SIG-M5 (cell line): ENCODE results near the gene ARID5A.
"Not testable (repeated sequence)": the region's sequence is repeated elsewhere in the genome, so short reads cannot be mapped to it uniquely, and the experiment has no call there.

Experiments used
- DNase-seq: peaks from one replicate; lab custom pipeline; 2025; lab: John Stamatoyannopoulos, UW

The ARID5A gene

DNA sequence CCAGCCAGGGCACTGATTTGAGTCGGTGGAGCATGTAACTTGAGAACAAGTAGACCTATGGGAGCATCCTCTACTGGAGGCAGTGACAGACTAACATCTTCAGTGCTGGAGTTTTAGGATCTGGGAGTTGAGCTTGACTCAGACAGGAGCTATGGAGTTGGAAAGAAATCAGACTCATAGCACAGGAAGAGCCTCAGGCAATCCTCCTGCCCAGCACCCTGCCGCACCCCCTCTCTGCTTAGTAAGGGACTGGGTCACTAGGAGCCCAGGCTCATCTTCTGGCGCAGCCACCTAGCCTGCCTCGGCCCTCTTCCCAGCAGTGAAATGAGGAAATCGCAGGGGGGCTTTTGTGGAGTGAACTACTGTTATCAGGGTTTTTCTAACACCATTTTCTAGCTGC lies 3.6 kb downstream of the ARID5A start:
- no peak for DNase-seq

DNA sequence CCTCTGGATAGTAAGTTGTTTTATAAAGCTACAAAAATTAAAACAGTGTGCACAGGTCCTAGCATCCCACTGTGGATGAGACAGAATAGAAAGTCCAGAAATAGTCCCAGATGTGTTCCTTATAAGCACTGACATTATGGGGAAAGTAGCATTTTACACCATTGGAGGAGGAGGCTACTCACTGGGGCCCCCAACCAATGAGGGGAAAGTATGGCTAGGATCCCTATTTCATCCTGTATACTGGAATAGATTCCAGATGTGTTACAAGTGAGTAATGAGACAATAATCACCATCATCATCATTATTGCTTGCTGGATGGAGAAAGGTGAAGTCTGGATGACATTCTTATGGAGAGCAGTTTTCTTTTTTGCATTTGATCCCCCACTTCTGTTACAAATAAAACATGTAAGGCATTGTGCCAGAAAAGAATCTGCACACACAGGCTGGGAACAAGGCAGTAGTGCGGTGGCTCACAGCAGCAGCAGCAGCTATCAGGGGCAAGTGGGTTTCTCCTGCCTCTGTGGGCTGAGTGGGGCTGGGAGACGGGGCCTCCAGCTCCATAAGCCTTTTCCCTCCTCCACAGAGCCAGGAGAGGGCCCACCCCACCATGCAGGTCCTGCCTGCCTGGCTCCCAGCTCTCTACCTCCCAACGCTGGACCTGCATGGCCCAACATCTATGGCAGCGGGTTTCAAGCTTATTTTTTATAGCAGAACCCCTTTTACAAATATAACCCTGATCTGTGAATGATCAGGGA lies 5.0 kb downstream of the ARID5A start:
- no peak for DNase-seq

DNA sequence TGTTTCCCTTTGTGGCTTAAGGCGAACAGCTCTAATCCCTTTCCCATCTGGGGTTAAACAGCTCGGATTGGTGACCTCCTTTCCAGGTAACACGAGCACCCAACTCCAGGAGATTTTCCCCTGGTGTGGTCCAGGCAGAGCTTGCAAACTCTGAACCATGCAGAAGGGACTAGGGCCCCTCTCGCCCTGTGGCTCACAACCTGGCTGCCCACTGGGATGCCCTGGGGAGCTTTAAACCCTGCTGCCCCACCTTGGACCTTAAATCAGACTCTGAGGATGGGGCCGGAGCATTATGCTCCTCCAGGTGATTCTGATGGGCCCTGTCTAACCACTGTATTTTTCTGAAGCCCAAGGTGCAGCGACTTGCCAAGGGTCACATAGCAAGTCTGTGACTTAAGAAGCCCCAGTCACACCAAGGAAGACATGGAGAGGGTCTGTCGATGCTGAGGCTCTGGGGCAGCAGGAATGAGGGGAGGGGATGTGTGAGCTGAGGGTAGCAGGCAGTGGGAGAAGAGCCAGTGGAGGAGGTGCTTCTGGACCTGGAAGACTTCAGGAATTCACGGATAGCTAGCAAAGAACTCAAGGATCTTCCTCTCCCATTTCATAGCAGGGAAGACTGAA lies 5.9 kb downstream of the ARID5A start:
- no peak for DNase-seq

DNA sequence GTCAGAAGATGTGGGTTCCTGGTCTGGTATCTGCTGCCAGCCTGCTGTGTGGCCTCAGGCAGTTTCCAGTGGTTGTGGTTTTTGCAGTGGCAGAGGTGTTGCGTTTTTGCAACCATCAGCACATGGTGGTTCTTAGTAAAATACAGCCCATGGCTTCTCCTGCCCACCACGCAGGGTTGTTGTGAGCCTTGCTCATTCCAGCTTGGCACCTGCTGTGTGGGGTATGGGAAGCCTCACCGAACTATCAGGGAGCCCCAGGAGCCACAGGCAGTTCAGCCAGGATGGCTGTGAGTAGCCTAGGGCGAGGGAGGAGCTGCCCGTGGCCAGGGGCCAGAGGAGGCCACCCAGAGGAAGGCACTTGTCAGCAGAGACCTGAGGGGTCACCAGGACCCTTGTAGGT lies 9.8 kb downstream of the ARID5A start:
- DNase-seq, result no peak

DNA sequence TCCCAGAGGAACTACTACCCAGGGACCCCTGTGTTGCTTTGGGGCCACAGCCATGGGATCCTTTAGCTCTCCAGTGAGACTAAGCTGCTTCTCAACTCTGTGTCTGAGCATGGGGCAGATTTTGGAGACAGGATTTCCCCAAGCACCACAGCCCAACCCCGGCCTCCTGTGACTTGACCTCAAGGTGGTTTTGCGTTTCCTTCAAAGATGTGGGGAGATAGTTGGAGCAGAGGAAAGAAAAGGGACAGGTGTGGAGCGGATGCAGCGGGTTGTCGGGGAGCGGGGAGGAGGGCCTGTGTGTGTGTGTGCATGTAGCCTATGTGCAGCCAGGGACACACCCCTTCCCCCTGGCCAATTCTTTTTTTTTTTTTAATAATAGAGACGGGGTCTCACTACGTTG lies 10.2 kb downstream of the ARID5A start:
- no peak for DNase-seq

DNA sequence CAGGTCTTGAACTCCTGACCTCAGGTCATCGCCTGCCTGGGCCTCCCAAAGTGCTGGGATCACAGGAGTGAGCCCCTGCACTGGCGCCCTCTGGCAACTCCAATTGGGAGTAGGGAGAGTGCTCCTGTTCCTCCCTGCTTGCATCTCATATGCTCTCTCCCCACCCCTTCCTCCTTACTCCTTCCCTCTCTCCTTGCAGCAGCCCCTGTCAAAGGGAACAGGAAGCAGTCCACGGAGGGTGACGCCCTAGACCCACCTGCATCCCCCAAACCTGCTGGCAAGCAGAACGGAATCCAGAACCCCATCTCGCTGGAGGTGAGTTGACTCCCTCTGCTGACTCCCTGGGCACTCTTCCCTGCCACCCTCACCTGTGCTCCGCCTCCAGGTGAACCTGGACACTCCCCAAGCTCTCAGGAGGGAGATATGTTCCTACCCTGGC lies 10.7 kb downstream of the ARID5A start:
- no peak for DNase-seq

DNA sequence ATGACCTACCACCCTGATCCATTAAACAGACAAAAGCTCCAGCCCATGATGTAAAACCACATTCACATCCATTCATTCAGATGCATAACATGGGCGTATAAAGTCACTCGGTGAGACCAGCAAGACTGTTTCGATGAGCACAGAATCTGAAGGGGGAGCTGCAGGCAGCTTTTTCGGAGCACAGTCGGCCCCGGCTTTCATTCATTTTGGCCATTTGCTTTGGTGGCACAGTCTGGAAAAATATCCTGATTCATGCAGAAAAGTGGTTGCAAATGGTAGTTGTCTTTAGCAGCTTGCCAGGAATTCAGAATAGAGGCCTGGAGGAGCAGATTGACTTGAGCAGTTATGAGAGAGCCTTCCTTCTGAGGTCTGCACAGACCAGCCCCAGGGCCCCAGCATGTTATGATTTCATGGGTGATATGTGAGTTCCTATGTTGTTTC lies 11.2 kb downstream of the ARID5A start:
- DNase-seq, result no peak

DNA sequence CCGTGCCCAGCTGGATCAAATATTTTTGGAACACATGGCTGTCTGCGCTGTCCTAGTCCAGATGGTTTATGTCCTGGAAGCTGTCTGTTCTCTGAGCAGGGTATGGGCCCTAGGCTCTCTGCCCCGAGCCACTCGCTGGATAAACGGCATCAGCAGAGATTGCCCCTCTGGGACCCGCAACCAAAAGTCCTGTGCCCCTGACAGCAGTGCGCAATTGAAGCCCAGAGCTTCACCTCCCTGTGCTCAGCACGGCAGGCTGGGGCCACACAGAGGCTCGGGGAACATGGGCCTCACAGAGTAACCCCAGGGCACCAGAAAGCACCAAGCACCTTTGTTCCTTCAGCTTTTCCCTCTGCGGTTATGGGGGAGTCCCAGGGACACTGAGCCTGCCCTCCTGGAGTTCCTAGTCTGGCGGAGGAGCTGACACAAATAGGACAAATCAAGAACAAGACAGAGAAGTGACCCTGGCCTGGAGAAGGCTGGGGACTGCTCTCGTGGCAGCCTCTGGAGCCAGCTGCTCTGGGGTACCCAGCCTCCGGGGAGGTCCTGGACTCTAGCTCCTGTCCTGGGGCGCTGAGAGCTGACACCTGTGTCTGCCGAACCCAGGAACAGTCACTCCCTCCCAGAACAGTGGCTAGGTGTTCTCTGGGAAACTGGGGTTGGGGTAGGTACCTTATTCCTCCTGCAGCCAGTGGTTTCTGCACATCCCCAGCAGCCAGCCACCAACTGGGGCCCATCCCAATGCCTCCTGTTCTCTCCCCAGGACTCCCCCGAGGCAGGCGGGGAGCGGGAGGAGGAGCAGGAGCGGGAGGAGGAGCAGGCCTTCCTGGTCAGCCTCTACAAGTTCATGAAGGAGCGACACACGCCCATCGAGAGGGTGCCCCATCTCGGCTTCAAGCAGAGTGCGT lies 12.3 kb downstream of the ARID5A start:
- DNase-seq, result no peak

DNA sequence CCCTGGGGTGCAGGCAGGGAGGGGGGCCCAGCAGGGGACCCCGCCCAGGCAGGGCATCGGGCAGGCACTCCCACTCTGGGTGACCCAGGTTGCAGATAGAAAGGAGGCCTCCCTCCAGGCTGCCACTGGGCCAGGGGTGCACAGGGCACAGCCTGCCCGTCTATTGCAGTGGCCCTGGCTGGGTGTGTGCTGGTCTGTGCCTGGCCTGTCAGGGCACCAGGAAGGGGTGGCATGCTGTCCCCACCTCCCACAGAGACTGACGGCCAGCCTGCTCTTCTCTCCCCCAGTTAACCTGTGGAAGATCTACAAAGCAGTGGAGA lies 12.9 kb downstream of the ARID5A start:
- DNase-seq, result no peak

DNA sequence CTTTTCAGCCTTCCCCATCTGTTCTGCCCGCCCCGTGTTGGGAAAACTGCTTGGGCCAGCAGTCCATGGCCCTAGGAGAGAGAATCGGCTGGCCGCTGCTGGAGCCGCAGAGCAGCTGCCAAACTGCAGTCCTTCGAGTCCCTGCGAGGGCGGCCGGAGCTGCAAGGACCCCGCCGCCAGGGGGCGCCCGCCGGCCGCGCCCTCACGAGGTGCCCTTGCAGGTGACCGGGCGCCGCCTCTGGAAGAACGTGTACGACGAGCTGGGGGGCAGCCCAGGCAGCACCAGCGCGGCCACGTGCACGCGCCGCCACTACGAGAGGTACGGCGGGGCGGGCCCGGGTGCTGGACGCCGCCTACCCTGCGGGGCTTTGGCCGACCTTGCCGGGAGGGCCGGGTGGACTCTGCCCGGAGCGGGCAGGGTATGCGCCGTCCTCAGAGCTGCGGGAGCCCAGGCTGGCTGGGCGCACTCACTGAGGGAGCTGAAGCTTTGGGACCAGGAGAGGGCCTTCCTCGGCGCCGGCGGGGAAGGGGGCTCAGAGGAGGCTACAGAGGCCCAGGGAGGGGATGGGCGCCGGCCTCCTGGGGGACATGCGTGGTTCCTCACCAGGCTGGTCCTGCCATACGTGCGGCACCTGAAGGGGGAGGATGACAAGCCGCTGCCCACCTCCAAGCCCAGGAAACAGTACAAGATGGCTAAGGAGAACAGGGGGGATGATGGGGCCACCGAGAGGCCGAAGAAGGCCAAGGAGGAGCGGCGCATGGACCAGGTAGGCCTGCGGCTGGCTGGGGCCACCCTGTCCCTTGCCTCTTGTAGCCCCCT lies 13.6 kb downstream of the ARID5A start:
- DNase-seq, result no peak

DNA sequence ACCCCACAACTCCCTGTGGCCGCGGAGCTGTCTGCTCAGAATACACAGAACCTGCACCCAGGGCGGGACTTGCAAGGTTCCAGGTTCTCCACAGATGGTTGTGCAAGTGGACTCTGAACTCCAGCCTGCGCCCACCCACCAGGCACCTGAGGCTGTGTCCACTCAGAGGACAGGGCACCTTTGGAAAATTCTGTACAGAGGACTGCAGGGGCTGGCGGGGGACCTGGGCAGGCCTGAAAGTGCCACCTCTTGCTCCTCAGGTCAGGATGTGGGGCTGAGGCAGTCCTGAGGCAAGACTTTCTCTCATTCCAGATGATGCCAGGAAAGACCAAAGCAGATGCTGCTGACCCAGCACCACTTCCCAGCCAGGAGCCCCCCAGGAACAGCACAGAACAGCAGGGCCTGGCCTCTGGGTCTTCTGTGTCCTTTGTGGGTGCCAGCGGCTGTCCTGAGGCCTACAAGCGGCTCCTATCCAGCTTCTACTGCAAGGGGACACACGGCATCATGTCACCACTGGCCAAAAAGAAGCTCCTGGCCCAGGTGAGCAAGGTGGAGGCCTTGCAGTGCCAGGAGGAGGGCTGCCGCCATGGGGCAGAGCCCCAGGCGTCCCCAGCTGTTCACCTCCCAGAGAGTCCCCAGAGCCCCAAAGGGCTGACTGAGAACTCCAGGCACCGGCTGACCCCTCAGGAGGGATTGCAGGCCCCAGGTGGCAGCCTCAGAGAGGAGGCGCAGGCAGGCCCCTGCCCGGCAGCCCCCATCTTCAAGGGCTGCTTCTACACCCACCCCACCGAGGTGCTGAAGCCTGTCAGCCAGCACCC lies 14.4 kb downstream of the ARID5A start:
- no peak for DNase-seq

DNA sequence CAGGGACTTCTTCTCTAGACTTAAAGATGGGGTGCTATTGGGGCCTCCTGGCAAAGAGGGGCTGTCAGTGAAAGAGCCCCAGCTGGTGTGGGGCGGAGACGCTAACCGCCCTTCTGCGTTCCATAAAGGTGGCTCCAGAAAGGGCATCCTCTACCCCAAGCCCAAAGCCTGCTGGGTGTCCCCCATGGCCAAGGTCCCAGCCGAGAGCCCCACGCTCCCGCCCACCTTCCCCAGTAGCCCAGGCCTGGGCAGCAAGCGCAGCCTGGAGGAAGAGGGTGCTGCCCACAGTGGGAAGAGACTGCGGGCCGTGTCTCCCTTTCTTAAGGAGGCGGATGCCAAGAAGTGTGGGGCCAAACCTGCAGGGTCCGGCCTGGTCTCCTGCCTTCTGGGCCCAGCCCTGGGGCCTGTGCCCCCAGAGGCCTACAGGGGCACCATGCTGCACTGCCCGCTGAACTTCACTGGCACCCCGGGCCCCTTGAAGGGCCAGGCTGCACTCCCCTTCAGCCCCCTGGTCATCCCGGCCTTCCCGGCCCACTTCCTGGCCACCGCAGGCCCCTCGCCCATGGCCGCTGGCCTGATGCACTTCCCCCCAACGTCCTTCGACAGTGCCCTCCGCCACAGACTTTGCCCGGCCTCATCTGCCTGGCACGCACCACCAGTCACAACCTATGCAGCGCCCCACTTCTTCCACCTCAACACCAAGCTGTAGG lies 15.2 kb downstream of the ARID5A start:
- DNase-seq, result no peak

DNA sequence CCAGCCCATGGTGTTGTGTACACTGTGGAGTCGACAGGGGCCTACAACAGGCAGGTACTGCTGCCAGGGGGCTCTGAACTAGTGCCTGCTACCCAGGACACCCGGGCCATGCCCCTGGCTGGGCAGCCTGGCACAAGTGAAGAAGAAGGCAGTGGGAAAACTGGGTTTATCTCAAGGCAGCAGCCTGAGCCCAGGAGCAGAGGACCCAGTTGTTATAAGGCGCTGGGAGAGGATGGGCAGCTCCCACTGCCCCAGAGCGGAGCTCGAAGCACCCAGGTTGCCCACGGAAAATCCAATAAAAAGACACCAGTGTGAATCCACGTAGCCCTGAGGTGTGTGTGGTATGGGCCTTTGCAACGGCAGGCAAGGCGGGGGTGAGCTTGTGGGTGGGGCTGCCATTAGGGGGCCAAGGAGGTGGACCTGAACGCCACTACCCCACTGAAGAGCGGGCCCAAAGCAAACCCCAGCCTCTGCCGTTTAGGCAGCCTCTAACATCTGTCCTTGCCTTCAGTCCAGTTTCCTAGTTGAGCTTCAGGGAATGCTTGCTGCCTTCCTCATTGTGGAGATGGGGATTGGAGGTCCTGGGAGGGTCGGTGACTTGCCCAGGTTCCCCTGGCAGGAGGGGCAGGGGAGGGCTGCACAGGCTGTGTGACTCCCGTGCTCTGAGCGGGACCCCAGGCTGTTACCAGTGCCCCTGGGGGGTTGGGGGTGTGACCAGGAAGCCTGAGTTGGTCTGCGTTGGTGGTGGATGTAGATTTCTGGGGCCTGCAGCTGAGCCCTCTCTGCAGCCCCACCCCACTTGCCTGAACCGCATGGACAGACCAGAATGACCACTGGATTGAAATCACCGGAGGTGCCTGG lies 16.0 kb downstream of the ARID5A start:
- no peak for DNase-seq

DNA sequence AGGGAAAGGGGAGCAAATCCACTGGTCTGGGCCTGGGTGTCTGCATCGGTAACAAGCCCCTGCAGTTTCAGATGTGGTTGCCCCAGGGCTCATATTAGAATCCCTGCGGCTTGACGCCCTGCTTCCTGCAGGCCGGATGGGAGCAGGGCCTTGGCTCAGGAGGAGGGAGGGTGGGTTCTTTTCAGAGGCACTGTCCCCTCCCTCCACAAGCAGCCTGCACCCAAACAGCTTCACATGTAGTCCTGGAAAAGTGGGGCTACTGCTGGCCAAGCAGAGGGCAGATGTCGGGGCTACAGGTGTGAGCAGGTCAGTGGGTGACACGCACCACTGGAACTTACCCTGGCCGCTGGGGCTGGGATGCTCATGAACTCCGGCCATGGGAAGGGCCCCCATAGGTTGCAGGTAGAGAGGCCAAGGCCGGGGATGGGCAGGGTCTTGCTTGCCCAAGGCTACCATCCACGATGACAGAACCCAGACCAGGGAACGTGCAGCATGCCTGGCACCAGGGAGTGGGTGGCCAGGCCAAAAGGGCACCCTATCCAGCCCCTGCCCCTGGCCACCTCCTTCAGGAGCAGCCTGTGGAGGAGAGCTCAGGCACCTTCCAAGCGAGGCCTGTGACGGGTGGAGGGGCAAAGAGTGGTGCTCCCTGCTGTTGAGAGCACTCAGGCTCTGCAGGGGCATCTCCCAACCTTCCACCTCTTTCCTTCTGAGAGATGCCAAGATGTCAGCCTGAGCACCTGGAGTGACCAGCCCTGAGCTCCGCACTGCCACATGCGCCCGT lies 16.8 kb downstream of the ARID5A start:
- DNase-seq, result no peak

DNA sequence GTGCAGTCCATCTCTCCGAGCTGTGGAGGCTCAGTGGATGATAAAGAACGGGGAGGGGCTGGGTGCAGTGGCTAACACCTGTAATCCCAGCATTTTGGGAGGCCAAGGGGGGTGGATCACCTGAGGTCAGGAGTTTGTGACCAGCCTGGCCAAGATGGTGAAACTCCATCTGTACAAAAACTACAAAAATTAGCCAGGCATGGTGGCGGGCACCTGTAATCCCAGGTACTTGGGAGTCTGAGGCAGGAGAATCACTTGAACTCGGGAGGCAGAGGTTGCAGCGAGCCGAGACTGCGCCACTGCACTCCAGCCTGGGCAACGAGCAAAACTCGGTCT lies 17.4 kb downstream of the ARID5A start:
- DNase-seq, result not testable (repeated sequence)

DNA sequence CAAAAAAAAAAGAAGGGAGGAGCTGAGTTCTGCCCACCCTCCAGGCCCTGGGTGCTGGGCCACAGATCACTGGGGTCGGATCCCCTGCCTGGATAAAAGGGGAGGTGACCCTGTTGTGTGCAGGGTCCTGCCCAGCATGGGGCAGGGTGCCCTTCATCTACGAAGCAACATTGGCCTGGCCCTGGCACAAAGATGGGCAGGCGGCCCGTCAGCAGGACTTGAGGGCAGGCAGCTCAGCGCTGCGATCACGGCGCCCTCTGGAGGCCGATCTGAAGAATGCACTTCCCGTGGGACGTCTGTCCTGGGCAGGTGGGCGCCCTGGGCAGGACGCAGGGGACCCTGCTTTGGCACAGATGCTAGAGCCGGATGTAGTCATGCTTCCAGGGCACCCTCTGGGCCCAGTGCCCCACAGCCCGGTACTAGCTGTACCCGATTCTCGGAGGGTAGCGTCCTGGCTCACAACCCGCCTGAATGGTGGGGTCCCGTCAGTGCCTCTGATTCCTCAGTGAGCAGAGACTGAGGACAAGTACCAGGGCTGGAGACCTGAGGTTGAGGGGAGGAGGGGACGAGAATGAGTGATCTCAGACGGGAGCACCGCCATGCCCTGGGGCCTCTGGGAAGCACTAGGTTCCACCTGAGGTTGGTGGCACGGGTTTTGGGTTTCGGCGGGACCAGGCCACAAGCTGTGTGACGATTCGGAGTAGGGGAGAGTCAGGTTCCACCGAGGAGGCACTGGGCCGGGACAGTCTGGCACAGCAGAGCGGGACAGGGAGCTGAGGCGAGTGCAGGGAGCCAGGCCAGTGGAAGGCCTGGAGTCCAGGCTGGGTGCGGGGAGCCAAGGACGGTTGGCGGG lies 18.0 kb downstream of the ARID5A start:
- DNase-seq, result no peak

DNA sequence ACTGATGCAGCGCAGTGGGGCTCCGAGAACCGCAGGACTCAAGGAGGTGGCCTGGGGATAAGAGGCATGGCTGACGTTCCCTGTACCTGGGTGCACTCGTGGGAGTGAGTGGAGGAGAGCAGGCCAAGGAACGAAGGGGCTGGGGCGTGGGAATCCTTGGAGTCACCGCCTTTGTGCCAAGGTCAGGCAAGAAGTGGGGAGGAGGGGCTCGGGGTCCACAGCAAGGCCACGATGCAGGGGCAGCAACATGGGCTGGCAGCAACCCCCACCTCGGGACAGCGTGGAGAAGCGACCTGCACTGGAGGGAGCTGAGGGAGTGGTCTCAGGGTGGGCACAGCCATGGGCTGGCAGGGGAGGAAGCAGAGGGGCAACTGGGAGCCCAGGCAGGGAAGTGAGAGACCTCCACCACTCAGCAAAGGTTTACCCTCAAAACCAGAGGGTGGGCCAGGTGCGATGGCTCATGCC lies 18.6 kb downstream of the ARID5A start:
- no peak for DNase-seq
